ENCODE data around the gene PALM2AKAP2. TPM values are rescaled to one million over a fixed set of nuclear protein-coding genes. Genes with fewer than 3 reads are reported as not detected.

The PALM2AKAP2 gene
- total RNA-seq (2014; rRNA removed; shearing (Covaris generic)) = not detected in 2 replicates

- in situ Hi-C loops (cut with HindIII; ENCODE audit: low sequenced_read_pairs) = no loop called here
- DNase-seq (ENCODE audit: low spot score) = no peak
Measured at GRCh38 chr9:109779711-109780452, at the start of gene PALM2AKAP2. TSS of gene PALM2AKAP2 (plus strand) at chr9:109780198. CDS start at chr9:109780489, 291 bp downstream.

GRCh38 chr9:109730228-109730627, 49.8 kb upstream of the PALM2AKAP2 start:
- in situ Hi-C loops (cut with HindIII; ENCODE audit: low sequenced_read_pairs) = no loop called here
- DNase-seq (ENCODE audit: low spot score) = no peak

- in situ Hi-C loops (cut with HindIII; ENCODE audit: low sequenced_read_pairs) = no loop called here
- no peak for DNase-seq (ENCODE audit: low spot score)
Measured at GRCh38 chr9:109733690-109734089, 46.3 kb upstream of the PALM2AKAP2 start.

GRCh38 chr9:109734814-109735213, 45.2 kb upstream of the PALM2AKAP2 start:
- DNase-seq (ENCODE audit: low spot score) = no peak
- in situ Hi-C loops (cut with HindIII; ENCODE audit: low sequenced_read_pairs) = no loop called here

GRCh38 chr9:109735801-109736200, 44.2 kb upstream of the PALM2AKAP2 start:
- DNase-seq (ENCODE audit: low spot score) = no peak
- in situ Hi-C loops (cut with HindIII; ENCODE audit: low sequenced_read_pairs) = no loop called here

GRCh38 chr9:109737295-109737694, 42.7 kb upstream of the PALM2AKAP2 start:
- in situ Hi-C loops (cut with HindIII; ENCODE audit: low sequenced_read_pairs) = no loop called here

GRCh38 chr9:109739760-109740159, 40.2 kb upstream of the PALM2AKAP2 start:
- in situ Hi-C loops (cut with HindIII; ENCODE audit: low sequenced_read_pairs) = no loop called here

More at GRCh38 chr9:109737295-109737694, 42.7 kb upstream of the PALM2AKAP2 start:
- DNase-seq (ENCODE audit: low spot score) = no peak

GRCh38 chr9:109742776-109743348, 37.1 kb upstream of the PALM2AKAP2 start:
- in situ Hi-C loops (cut with HindIII; ENCODE audit: low sequenced_read_pairs) = no loop called here

More at GRCh38 chr9:109739760-109740159, 40.2 kb upstream of the PALM2AKAP2 start:
- DNase-seq (ENCODE audit: low spot score) = no peak

GRCh38 chr9:109743696-109744095, 36.3 kb upstream of the PALM2AKAP2 start:
- DNase-seq (ENCODE audit: low spot score) = no peak
- in situ Hi-C loops (cut with HindIII; ENCODE audit: low sequenced_read_pairs) = no loop called here

More at GRCh38 chr9:109742776-109743348, 37.1 kb upstream of the PALM2AKAP2 start:
- DNase-seq (ENCODE audit: low spot score) = no peak

- DNase-seq (ENCODE audit: low spot score) = no peak
- in situ Hi-C loops (cut with HindIII; ENCODE audit: low sequenced_read_pairs) = no loop called here
Measured at GRCh38 chr9:109745335-109746283, 34.4 kb upstream of the PALM2AKAP2 start.

- DNase-seq (ENCODE audit: low spot score) = no peak
- in situ Hi-C loops (cut with HindIII; ENCODE audit: low sequenced_read_pairs) = no loop called here
Measured at GRCh38 chr9:109751253-109751652, 28.7 kb upstream of the PALM2AKAP2 start.

GRCh38 chr9:109753308-109753707, 26.7 kb upstream of the PALM2AKAP2 start:
- in situ Hi-C loops (cut with HindIII; ENCODE audit: low sequenced_read_pairs) = no loop called here
- DNase-seq (ENCODE audit: low spot score) = peak; percentile 3

- in situ Hi-C loops (cut with HindIII; ENCODE audit: low sequenced_read_pairs) = no loop called here
- DNase-seq (ENCODE audit: low spot score) = no peak
Measured at GRCh38 chr9:109755040-109755439, 25.0 kb upstream of the PALM2AKAP2 start.

- DNase-seq (ENCODE audit: low spot score) = no peak
- in situ Hi-C loops (cut with HindIII; ENCODE audit: low sequenced_read_pairs) = no loop called here
Measured at GRCh38 chr9:109759589-109759988, 20.4 kb upstream of the PALM2AKAP2 start.

- DNase-seq (ENCODE audit: low spot score) = no peak
- in situ Hi-C loops (cut with HindIII; ENCODE audit: low sequenced_read_pairs) = no loop called here
Measured at GRCh38 chr9:109765278-109765677, 14.7 kb upstream of the PALM2AKAP2 start.

GRCh38 chr9:109765830-109766229, 14.2 kb upstream of the PALM2AKAP2 start:
- in situ Hi-C loops (cut with HindIII; ENCODE audit: low sequenced_read_pairs) = no loop called here
- DNase-seq (ENCODE audit: low spot score) = no peak

- no peak for DNase-seq (ENCODE audit: low spot score)
- in situ Hi-C loops (cut with HindIII; ENCODE audit: low sequenced_read_pairs) = no loop called here
Measured at GRCh38 chr9:109766351-109766750, 13.6 kb upstream of the PALM2AKAP2 start.

- no peak for DNase-seq (ENCODE audit: low spot score)
Measured at GRCh38 chr9:109767404-109767803, 12.6 kb upstream of the PALM2AKAP2 start.

GRCh38 chr9:109767814-109768213, 12.2 kb upstream of the PALM2AKAP2 start:
- DNase-seq (ENCODE audit: low spot score) = no peak
- in situ Hi-C loops (cut with HindIII; ENCODE audit: low sequenced_read_pairs) = no loop called here

More at GRCh38 chr9:109767404-109767803, 12.6 kb upstream of the PALM2AKAP2 start:
- in situ Hi-C loops (cut with HindIII; ENCODE audit: low sequenced_read_pairs) = no loop called here
